NT2/D1 (cell line): ENCODE results near the gene PCDHA4.
"Not testable (repeated sequence)": the region's sequence is repeated elsewhere in the genome, so short reads cannot be mapped to it uniquely, and the experiment has no call there.

Source experiments
- DNase-seq: peaks from one replicate; pipeline ENCODE4 v3.0.0-alpha.2; 2011; ENCODE audit warnings: low read depth, low spot score
- H3K27me3 ChIP-seq: 2 replicates; pipeline ENCODE4 v1.6.0; 2011; ENCODE audit warnings: mild to moderate bottlenecking; ENCODE audit not compliant: insufficient read length, insufficient read depth
- H3K36me3 ChIP-seq: 2 replicates; pipeline ENCODE4 v1.6.1; 2011; ENCODE audit warnings: mild to moderate bottlenecking, low read length, mixed read lengths; ENCODE audit not compliant: insufficient read depth, insufficient read length
- H3K4me1 ChIP-seq: 2 replicates; pipeline ENCODE4 v1.5.1; 2011; ENCODE audit not compliant: insufficient read depth, insufficient read length
- H3K4me3 ChIP-seq: 2 replicates; pipeline ENCODE4 v1.5.1; 2011; ENCODE audit warnings: low read depth; ENCODE audit not compliant: insufficient read length
- H3K9ac ChIP-seq: 2 replicates; pipeline ENCODE4 v1.6.0; 2011; ENCODE audit warnings: low read depth; ENCODE audit not compliant: insufficient read length
- H3K9me3 ChIP-seq: 2 replicates; pipeline ENCODE4 v1.5.1; 2011; ENCODE audit warnings: mild to moderate bottlenecking, low read length; ENCODE audit not compliant: insufficient read depth
- SUZ12 ChIP-seq: IDR thresholded peaks from 2 replicates; pipeline ENCODE4 v1.6.1; 2011; ENCODE audit not compliant: insufficient read length, insufficient read depth; ENCODE audit errors: extremely low read depth
- YY1 ChIP-seq: IDR thresholded peaks from 2 replicates; pipeline ENCODE4 v1.6.1; 2011; ENCODE audit not compliant: insufficient read length, insufficient read depth
- ZNF274 ChIP-seq: IDR thresholded peaks from 2 replicates; pipeline ENCODE4 v1.6.1; 2011; ENCODE audit warnings: mild to moderate bottlenecking, low read depth, low read length

Gene PCDHA4

GRCh38 chr5:140802781-140803271 lies 4.0 kb upstream of the PCDHA4 start:
- H3K9me3 ChIP-seq: no peaks in the 10 kb centered on the region; the same call in 1 of the 2 replicates
- DNase-seq: no peak
- TF ChIP-seq ZNF274 (no peak), YY1 (no peak), SUZ12 (no peak)

GRCh38 chr5:140808241-140808888 lies 1.5 kb downstream of the PCDHA4 start:
- DNase-seq, H3K4me1 ChIP-seq, H3K4me3 ChIP-seq, H3K9me3 ChIP-seq, H3K9ac ChIP-seq, H3K27me3 ChIP-seq, H3K36me3 ChIP-seq: not testable (repeated sequence)

More at GRCh38 chr5:140802781-140803271, 4.0 kb upstream of the PCDHA4 start:
- Histone ChIP-seq H3K36me3 (no peaks in the 10 kb centered on the region), H3K4me3 (no peak overlapping the region), H3K9ac (no peak overlapping the region), H3K27me3 (no peaks in the 10 kb centered on the region), H3K4me1 (no peaks in the 10 kb centered on the region)

- no peak overlapping the region for H3K4me3 ChIP-seq
- no peak for DNase-seq
- no peaks in the 10 kb centered on the region for H3K9me3 ChIP-seq
- TF ChIP-seq ZNF274 (no peak), YY1 (no peak), SUZ12 (no peak)
- H3K9ac ChIP-seq: no peak overlapping the region
- no peaks in the 10 kb centered on the region for H3K36me3 ChIP-seq
- no peaks in the 10 kb centered on the region for H3K4me1 ChIP-seq
- H3K27me3 ChIP-seq: no peaks in the 10 kb centered on the region
Measured at GRCh38 chr5:140808889-140809291, 2.0 kb downstream of the PCDHA4 start.

GRCh38 chr5:140821375-140822280 lies 14.8 kb downstream of the PCDHA4 start, which contains the start of gene PCDHA5:
Gene PCDHA5, plus strand, starts transcription at chr5:140821613.
- Histone ChIP-seq H3K27me3 (no peaks in the 10 kb centered on the region), H3K4me1 (no peaks in the 10 kb centered on the region), H3K9me3 (no peaks in the 10 kb centered on the region), H3K9ac (no peak within 1 kb of the TSS), H3K4me3 (no peak within 1 kb of the TSS), H3K36me3 (no peaks in the 10 kb centered on the region)
- TF ChIP-seq YY1 (no peak), ZNF274 (no peak), SUZ12 (no peak)
- DNase-seq: no peak

GRCh38 chr5:140822281-140822629 lies 15.4 kb downstream of the PCDHA4 start:
- DNase-seq: no peak
- no peaks in the 10 kb centered on the region for H3K9me3 ChIP-seq
- H3K27me3 ChIP-seq: no peaks in the 10 kb centered on the region
- TF ChIP-seq SUZ12: no peak
- no peak for TF ChIP-seq ZNF274
- TF ChIP-seq YY1: no peak
- H3K4me3 ChIP-seq: no peak overlapping the region
- no peaks in the 10 kb centered on the region for H3K36me3 ChIP-seq
- no peaks in the 10 kb centered on the region for H3K4me1 ChIP-seq
- H3K9ac ChIP-seq: no peak overlapping the region

GRCh38 chr5:140822969-140823368 lies 16.1 kb downstream of the PCDHA4 start:
- not testable (repeated sequence) for H3K9ac ChIP-seq, DNase-seq, H3K27me3 ChIP-seq, H3K4me1 ChIP-seq, H3K4me3 ChIP-seq, H3K9me3 ChIP-seq, H3K36me3 ChIP-seq

- H3K27me3 ChIP-seq: no peaks in the 10 kb centered on the region
- no peaks in the 10 kb centered on the region for H3K36me3 ChIP-seq
- H3K4me1 ChIP-seq: no peaks in the 10 kb centered on the region
- TF ChIP-seq ZNF274 (no peak), SUZ12 (no peak), YY1 (no peak)
- no peak overlapping the region for H3K9ac ChIP-seq
- no peaks in the 10 kb centered on the region for H3K9me3 ChIP-seq
- H3K4me3 ChIP-seq: no peak overlapping the region
- no peak for DNase-seq
Measured at GRCh38 chr5:140823475-140823874, 16.6 kb downstream of the PCDHA4 start.
